CD4-positive, alpha-beta memory T cell (primary cell): ENCODE data around the gene PPM1M. TPM values are rescaled to one million over a fixed set of nuclear protein-coding genes. Genes with fewer than 3 reads are reported as not detected.
A peak's percentile ranks its signal among the peaks of the same experiment; 100 is the strongest.

Experiments used
- CTCF ChIA-PET: fragments of 350-600 bp; sonication (Branson Sonifier 250); formaldehyde crosslinking; loops from one replicate; lab custom pipeline; 2021; ENCODE audit warnings: inconsistent platforms; ENCODE audit not compliant: partially characterized antibody; lab: Charles Lee
- POLR2A ChIA-PET: fragments of 350-600 bp; sonication (Branson Sonifier 250); formaldehyde crosslinking; loops from one replicate; lab custom pipeline; 2021; ENCODE audit not compliant: partially characterized antibody; lab: Charles Lee
- DNase-seq, 5 donors: peaks; one replicate each; pipeline versions ENCODE4 v3.0.0 to v3.0.0-alpha.2; 2020 to 2022; ENCODE audit warnings: mixed read lengths in 1 of 5
- H3K27ac ChIP-seq: one replicate; pipeline ENCODE4 v1.7.0; 2013; ENCODE audit warnings: low read depth, low read length
- H3K27me3 ChIP-seq: 2 replicates; pipeline ENCODE4 v1.7.0; 2013; ENCODE audit warnings: mild to moderate bottlenecking, low read length, moderate library complexity; ENCODE audit not compliant: insufficient read depth
- H3K36me3 ChIP-seq: 2 replicates; pipeline ENCODE4 v1.7.0; 2013; ENCODE audit warnings: mild to moderate bottlenecking, low read length, moderate library complexity; ENCODE audit not compliant: insufficient read depth
- H3K4me1 ChIP-seq: 2 replicates; pipeline ENCODE4 v1.7.0; 2013; ENCODE audit warnings: mild to moderate bottlenecking, low read length, moderate library complexity; ENCODE audit not compliant: insufficient read depth
- H3K4me3 ChIP-seq, 2 donors: one replicate each; pipeline ENCODE4 v1.7.0; 2013; ENCODE audit warnings: low read length in 2 of 2, mild to moderate bottlenecking in 1 of 2
- H3K9me3 ChIP-seq, 2 donors: one replicate each; pipeline ENCODE4 v1.7.0; 2013; ENCODE audit warnings: low read length in 2 of 2, control low read depth in 1 of 2; ENCODE audit not compliant: control insufficient read depth in 1 of 2
- H3K27ac Mint-ChIP-seq, 7 donors: one replicate each; pipeline ENCODE4 v1.8.0; 2020 to 2021; ENCODE audit warnings: mixed read lengths in 7 of 7, mild to moderate bottlenecking in 6 of 7, inconsistent platforms in 3 of 7, moderate library complexity in 3 of 7
- H3K27me3 Mint-ChIP-seq, 2 donors: one replicate each; pipeline ENCODE4 v1.8.0; 2020 to 2021; ENCODE audit warnings: mixed read lengths in 2 of 2
- H3K36me3 Mint-ChIP-seq, 2 donors: one replicate each; pipeline ENCODE4 v1.8.0; 2020 to 2021; ENCODE audit warnings: mixed read lengths in 2 of 2, inconsistent platforms in 1 of 2, mild to moderate bottlenecking in 1 of 2
- H3K4me1 Mint-ChIP-seq, 4 donors: one replicate each; pipeline ENCODE4 v1.8.0; 2020 to 2021; ENCODE audit warnings: mixed read lengths in 4 of 4, mild to moderate bottlenecking in 1 of 4
- H3K4me3 Mint-ChIP-seq, 8 donors: one replicate each; pipeline ENCODE4 v1.8.0; 2020 to 2021; ENCODE audit warnings: mixed read lengths in 8 of 8, mild to moderate bottlenecking in 7 of 8, moderate library complexity in 6 of 8, inconsistent platforms in 3 of 8
- H3K9me3 Mint-ChIP-seq, 8 donors: one replicate each; pipeline ENCODE4 v1.8.0; 2020 to 2021; ENCODE audit warnings: mixed read lengths in 8 of 8, mild to moderate bottlenecking in 5 of 8, inconsistent platforms in 3 of 8, moderate library complexity in 1 of 8
- intact Hi-C: fragments of 100-400 bp; cut with micrococcal nuclease; formaldehyde crosslinking; loops from one replicate; pipeline ENCODE4 v1.15.1; 2023
- polyA plus RNA-seq, 2 donors: library from polyadenylated mRNA; unstranded; fragments of 300-500 nt; fragmentation: Illumina TruSeq; gene quantifications; one replicate each; pipeline ENCODE4 v1.2.3, GENCODE V29; 2021
- total RNA-seq, 2 experiments: library from RNA; stranded (reverse); gene quantifications; one replicate each; pipeline ENCODE4 v1.2.3, GENCODE V29; 2021

The PPM1M gene
- total and polyA plus RNA-seq, 4 experiments from 2014 or later, result 52.0 to 85.3 (median 75.7) TPM

DNA sequence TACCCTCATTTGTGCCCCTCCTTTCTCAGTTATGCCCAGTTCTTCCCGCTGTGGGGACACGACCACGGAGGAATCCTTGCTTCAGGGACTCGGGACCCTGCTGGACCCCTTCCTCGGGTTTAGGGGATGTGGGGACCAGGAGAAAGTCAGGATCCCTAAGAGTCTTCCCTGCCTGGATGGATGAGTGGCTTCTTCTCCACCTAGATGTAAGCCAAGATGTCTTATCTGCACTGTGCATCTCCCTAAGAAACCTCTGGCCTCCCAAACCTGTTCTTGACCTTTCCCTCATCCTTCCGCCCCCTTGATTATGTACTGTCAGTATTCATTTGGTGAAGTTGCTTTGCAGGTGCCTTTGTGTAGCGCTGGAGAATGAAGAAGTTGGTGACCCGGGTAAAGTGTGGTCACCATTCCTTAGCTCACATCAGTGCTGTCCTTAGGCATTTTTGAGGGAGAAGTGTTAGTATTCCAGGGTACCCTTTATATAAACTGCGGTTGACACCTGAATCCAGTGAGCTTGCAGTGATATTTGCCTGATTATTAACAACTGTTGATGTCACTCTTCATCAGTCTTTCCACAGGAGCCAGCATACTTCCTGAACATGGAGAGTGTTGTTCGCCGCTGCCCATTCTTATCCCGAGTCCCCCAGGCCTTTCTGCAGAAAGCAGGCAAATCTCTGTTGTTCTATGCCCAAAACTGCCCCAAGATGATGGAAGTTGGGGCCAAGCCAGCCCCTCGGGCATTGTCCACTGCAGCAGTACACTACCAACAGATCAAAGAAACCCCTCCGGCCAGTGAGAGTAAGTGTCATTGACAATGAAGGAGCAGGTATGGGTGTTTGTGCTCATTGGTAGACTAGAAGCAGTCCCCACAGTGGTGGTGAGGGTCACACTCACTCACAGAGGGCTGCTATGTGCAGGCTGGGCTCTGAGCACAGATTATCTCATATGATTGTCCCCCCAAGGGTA is 46.6 kb upstream of the PPM1M start:
- Histone ChIP-seq H3K9me3 (no peaks in the 10 kb centered on the region), H3K36me3 (peaks cover 21% of the 10 kb centered on the region), H3K27ac (peak overlapping the region; percentile 92), H3K4me1 (peaks cover 52% of the 10 kb centered on the region), H3K4me3 (peak overlapping the region; percentile 82 to 90), H3K27me3 (no peaks in the 10 kb centered on the region)
- Mint-ChIP-seq H3K27ac (peak overlapping the region; percentile 91 to 99 (median 96)), H3K27me3 (no peaks in the 10 kb centered on the region), H3K4me3 (peak overlapping the region; percentile 93 to 99 (median 96)), H3K9me3 (no peaks in the 10 kb centered on the region), H3K36me3 (peaks cover 26 to 43% of the 10 kb centered on the region in 2 donors), H3K4me1 (peaks cover 27 to 60% (median 49%) of the 10 kb centered on the region in 4 donors)
- ChIA-PET CTCF (interaction anchor here (0.7 kb wide), 1 partner anchor 22 kb away, joined by 3 read pairs; no protein-coding TSS in a partner anchor), POLR2A (interaction anchor here (1.4 to 1.9 kb wide), 3 partner anchors 10 to 22 kb away, joined by 3 to 14 read pairs (median 4); no protein-coding TSS in a partner anchor)
- intact Hi-C loops, result loop anchor here (1.0 to 2.0 kb wide), 2 partner anchors 18 to 45 kb away; partner anchors contain the start of gene POC1A
- DNase-seq, result no peak

- Mint-ChIP-seq H3K4me1 (peaks cover 31 to 68% (median 53%) of the 10 kb centered on the region in 4 donors), H3K9me3 (no peaks in the 10 kb centered on the region), H3K27ac (peak overlapping the region in 5 of 7 donors; percentile 29 to 69 (median 47)), H3K27me3 (no peaks in the 10 kb centered on the region), H3K36me3 (peaks cover 46 to 65% of the 10 kb centered on the region in 2 donors), H3K4me3 (peak overlapping the region in 3 of 8 donors; percentile 5 to 39 (median 5))
- peaks cover 52% of the 10 kb centered on the region for H3K4me1 ChIP-seq
- peaks cover 43% of the 10 kb centered on the region for H3K36me3 ChIP-seq
- H3K27me3 ChIP-seq, result no peaks in the 10 kb centered on the region
- intact Hi-C loops, result no loop called here
- H3K27ac ChIP-seq, result no peak overlapping the region
- no peaks in the 10 kb centered on the region for H3K9me3 ChIP-seq
- no peak overlapping the region for H3K4me3 ChIP-seq
- no peak for DNase-seq
- CTCF ChIA-PET, result interaction anchor here (1.0 to 2.2 kb wide), 4 partner anchors 9 to 30 kb away, joined by 3 to 12 read pairs (median 3); no protein-coding TSS in a partner anchor
- POLR2A ChIA-PET, result interaction anchor here (0.8 to 1.0 kb wide), 3 partner anchors 18 to 205 kb away, joined by 3 read pairs; partner anchors contain the start of genes RPL29 and TWF2
Measured at GRCh38 chr3:52200981-52201679, 44.4 kb upstream of the PPM1M start.

DNA sequence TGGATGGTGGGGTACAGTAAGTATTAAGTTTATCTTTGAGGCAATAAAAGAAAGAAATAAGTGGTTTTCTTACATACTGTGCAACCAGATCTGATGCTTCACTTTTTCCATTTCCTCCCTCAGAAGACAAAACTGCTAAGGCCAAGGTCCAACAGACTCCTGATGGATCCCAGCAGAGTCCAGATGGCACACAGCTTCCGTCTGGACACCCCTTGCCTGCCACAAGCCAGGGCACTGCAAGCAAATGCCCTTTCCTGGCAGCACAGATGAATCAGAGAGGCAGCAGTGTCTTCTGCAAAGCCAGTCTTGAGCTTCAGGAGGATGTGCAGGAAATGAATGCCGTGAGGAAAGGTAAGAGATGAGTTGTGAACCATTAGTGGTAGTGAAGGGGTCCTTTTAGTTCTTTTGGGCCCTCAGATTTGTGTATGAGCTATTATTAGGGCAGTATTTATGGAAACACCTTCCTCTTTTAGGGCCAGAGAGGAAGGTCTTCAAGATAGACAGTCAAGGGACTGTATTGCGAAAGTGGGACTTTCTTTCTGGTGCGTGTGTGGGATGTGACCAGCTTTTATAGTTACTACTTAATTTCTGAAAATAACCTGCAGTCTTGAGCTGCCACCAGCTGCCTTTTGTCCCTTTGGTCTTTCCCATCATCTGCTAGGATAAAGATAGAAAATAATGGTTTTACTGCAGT is 43.0 kb upstream of the PPM1M start:
- peaks cover 56 to 76% of the 10 kb centered on the region in 2 donors for H3K36me3 Mint-ChIP-seq
- peak overlapping the region in 1 of 8 donors; percentile 38 for H3K4me3 Mint-ChIP-seq
- POLR2A ChIA-PET, result no interaction called here
- H3K9me3 ChIP-seq, result no peaks in the 10 kb centered on the region
- no peak overlapping the region for H3K27ac ChIP-seq
- H3K9me3 Mint-ChIP-seq, result no peaks in the 10 kb centered on the region
- H3K27me3 ChIP-seq, result no peaks in the 10 kb centered on the region
- intact Hi-C loops, result no loop called here
- peaks cover 29 to 58% (median 44%) of the 10 kb centered on the region in 4 donors for H3K4me1 Mint-ChIP-seq
- no peak for DNase-seq
- H3K27me3 Mint-ChIP-seq, result no peaks in the 10 kb centered on the region
- no peak overlapping the region for H3K4me3 ChIP-seq
- H3K27ac Mint-ChIP-seq, result peak overlapping the region in 6 of 7 donors; percentile 53 to 68 (median 63)
- H3K4me1 ChIP-seq, result peaks cover 44% of the 10 kb centered on the region
- peaks cover 52% of the 10 kb centered on the region for H3K36me3 ChIP-seq
- CTCF ChIA-PET, result interaction anchor here (0.9 to 1.2 kb wide), 2 partner anchors 18 to 166 kb away, joined by 3 to 5 read pairs; no protein-coding TSS in a partner anchor

DNA sequence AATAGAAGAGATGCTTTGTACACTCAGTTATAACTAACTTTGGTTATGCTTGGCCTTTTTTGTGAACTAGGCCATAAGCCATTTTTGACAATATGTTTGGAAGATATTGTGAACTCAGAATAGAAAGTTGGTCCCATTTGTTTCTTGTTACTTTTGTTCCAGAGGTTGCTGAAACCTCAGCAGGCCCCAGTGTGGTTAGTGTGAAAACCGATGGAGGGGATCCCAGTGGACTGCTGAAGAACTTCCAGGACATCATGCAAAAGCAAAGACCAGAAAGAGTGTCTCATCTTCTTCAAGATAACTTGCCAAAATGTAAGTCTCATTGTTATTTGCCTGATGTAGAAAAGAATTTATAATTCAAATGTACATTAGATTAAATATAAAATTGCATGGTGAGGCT is 41.9 kb upstream of the PPM1M start:
- Mint-ChIP-seq H3K4me3 (no peak overlapping the region), H3K27ac (peak overlapping the region in 4 of 7 donors; percentile 31 to 52 (median 46)), H3K4me1 (peaks cover 25 to 58% (median 37%) of the 10 kb centered on the region in 4 donors), H3K9me3 (no peaks in the 10 kb centered on the region), H3K36me3 (peaks cover 67 to 83% of the 10 kb centered on the region in 2 donors), H3K27me3 (no peaks in the 10 kb centered on the region)
- peaks cover 36% of the 10 kb centered on the region for H3K4me1 ChIP-seq
- H3K27me3 ChIP-seq, result no peaks in the 10 kb centered on the region
- H3K4me3 ChIP-seq, result no peak overlapping the region
- CTCF ChIA-PET, result interaction anchor here (3.0 kb wide), 1 partner anchor 17 kb away, joined by 21 read pairs; no protein-coding TSS in a partner anchor
- H3K9me3 ChIP-seq, result no peaks in the 10 kb centered on the region
- no peak overlapping the region for H3K27ac ChIP-seq
- no peak for DNase-seq
- H3K36me3 ChIP-seq, result peaks cover 64% of the 10 kb centered on the region
- POLR2A ChIA-PET, result interaction anchor here (1.2 to 1.7 kb wide), 2 partner anchors 13 to 17 kb away, joined by 4 read pairs; no protein-coding TSS in a partner anchor
- intact Hi-C loops, result no loop called here

GRCh38 chr3:52204337-52205073 is 41.1 kb upstream of the PPM1M start:
- H3K36me3 ChIP-seq, result peaks cover 63% of the 10 kb centered on the region
- Mint-ChIP-seq H3K27ac (peak overlapping the region in 3 of 7 donors; percentile 42 to 50 (median 46)), H3K27me3 (no peaks in the 10 kb centered on the region), H3K9me3 (no peaks in the 10 kb centered on the region), H3K36me3 (peaks cover 70 to 84% of the 10 kb centered on the region in 2 donors), H3K4me3 (no peak overlapping the region), H3K4me1 (peaks cover 17 to 49% (median 29%) of the 10 kb centered on the region in 4 donors)
- no peaks in the 10 kb centered on the region for H3K27me3 ChIP-seq
- intact Hi-C loops, result no loop called here
- ChIA-PET POLR2A (interaction anchor here (0.6 to 1.7 kb wide), 3 partner anchors 13 to 16 kb away, joined by 3 to 4 read pairs (median 4); no protein-coding TSS in a partner anchor), CTCF (interaction anchor here (1.8 to 3.0 kb wide), 2 partner anchors 13 to 16 kb away, joined by 8 to 21 read pairs; no protein-coding TSS in a partner anchor)
- no peaks in the 10 kb centered on the region for H3K9me3 ChIP-seq
- DNase-seq, result no peak
- peaks cover 28% of the 10 kb centered on the region for H3K4me1 ChIP-seq
- no peak overlapping the region for H3K27ac ChIP-seq
- H3K4me3 ChIP-seq, result no peak overlapping the region
